ENCODE measurements around the gene ZBTB46.

The ZBTB46 gene

GRCh38 chr20:63698739-63699465 is 132.2 kb downstream of the ZBTB46 start:
- Histone ChIP-seq H3K79me2 (ENCODE audit: insufficient read depth, low read length) (no peaks in the 10 kb centered on the region), H3K4me2 (ENCODE audit: low read depth, low read length, poor library complexity, severe bottlenecking) (no peak overlapping the region), H3K9ac (ENCODE audit: low read length) (no peak overlapping the region), H2AFZ (ENCODE audit: low read depth, low read length, severe bottlenecking) (no peak overlapping the region), H3F3A (ENCODE audit: insufficient read depth) (no peaks in the 10 kb centered on the region), H3K27me3 (ENCODE audit: low read length) (no peaks in the 10 kb centered on the region), H3K9me2 (replicated peaks; ENCODE audit: insufficient read depth, low read length) (no peaks in the 10 kb centered on the region), H3K36me3 (ENCODE audit: low read length) (no peaks in the 10 kb centered on the region), H4K20me1 (ENCODE audit: low read depth, low read length) (no peaks in the 10 kb centered on the region), H3K4me3 (ENCODE audit: insufficient read depth, low read length, poor library complexity, severe bottlenecking) (no peak overlapping the region), H3K9me3 (ENCODE audit: insufficient read depth, low read length) (no peaks in the 10 kb centered on the region), H3K27ac (ENCODE audit: low read depth, low read length) (no peak overlapping the region)
- TF ChIP-seq CTCF (IDR thresholded peaks at IDR 0.05; ENCODE audit: insufficient read depth, low read length, poor library complexity, severe bottlenecking) = no peak

DNA sequence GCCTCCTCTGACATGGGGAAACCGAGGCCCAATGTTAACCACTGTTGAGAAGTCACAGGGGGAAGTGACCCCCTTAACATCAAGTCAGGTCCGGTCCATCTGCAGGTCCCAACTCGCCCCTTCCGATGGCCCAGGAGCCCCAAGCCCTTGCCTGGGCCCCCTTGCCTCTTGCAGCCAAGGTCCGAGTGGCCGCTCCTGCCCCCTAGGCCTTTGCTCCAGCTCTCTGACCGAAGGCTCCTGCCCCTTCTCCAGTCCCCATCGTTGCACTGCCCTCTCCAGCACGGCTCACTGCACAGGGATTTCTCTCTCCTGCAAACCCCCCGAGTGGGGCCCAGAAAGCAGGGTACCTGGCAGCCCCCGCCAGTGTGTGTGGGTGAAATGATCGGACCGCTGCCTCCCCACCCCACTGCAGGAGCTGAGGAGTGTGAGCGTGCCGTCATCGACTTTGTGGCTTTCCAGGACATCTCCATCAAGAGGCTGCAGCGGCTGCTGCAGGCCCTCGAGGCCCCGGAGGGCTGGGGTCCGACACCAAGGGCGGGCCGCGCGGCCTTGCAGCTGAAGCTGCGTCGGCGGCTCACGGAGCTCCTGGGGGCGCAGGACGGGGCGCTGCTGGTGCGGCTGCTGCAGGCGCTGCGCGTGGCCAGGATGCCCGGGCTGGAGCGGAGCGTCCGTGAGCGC is 133.1 kb downstream of the ZBTB46 start:
- TF ChIP-seq CTCF (IDR thresholded peaks at IDR 0.05; ENCODE audit: insufficient read depth, low read length, poor library complexity, severe bottlenecking) (no peak), EZH2phosphoT487 (conservative IDR thresholded peaks at IDR 0.05; ENCODE audit: low read length) (no peak)
- Histone ChIP-seq H3F3A (ENCODE audit: insufficient read depth) (no peaks in the 10 kb centered on the region), H3K36me3 (ENCODE audit: low read length) (no peaks in the 10 kb centered on the region), H3K9me2 (replicated peaks; ENCODE audit: insufficient read depth, low read length) (no peaks in the 10 kb centered on the region), H3K9ac (ENCODE audit: low read length) (no peak overlapping the region), H3K79me2 (ENCODE audit: insufficient read depth, low read length) (no peaks in the 10 kb centered on the region), H3K9me3 (ENCODE audit: insufficient read depth, low read length) (no peaks in the 10 kb centered on the region), H3K4me2 (ENCODE audit: low read depth, low read length, poor library complexity, severe bottlenecking) (no peak overlapping the region), H4K20me1 (ENCODE audit: low read depth, low read length) (no peaks in the 10 kb centered on the region), H2AFZ (ENCODE audit: low read depth, low read length, severe bottlenecking) (no peak overlapping the region), H3K27me3 (ENCODE audit: low read length) (no peaks in the 10 kb centered on the region), H3K27ac (ENCODE audit: low read depth, low read length) (no peak overlapping the region), H3K4me3 (ENCODE audit: insufficient read depth, low read length, poor library complexity, severe bottlenecking) (no peak overlapping the region)

DNA sequence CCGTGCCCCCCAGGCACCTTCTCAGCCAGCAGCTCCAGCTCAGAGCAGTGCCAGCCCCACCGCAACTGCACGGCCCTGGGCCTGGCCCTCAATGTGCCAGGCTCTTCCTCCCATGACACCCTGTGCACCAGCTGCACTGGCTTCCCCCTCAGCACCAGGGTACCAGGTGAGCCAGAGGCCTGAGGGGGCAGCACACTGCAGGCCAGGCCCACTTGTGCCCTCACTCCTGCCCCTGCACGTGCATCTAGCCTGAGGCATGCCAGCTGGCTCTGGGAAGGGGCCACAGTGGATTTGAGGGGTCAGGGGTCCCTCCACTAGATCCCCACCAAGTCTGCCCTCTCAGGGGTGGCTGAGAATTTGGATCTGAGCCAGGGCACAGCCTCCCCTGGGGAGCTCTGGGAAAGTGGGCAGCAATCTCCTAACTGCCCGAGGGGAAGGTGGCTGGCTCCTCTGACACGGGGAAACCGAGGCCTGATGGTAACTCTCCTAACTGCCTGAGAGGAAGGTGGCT is 133.7 kb downstream of the ZBTB46 start:
- H3K9me3 ChIP-seq (ENCODE audit: insufficient read depth, low read length) = no peaks in the 10 kb centered on the region

More for the DNA sequence above, 133.7 kb downstream of the ZBTB46 start:
- no peaks in the 10 kb centered on the region for H3K36me3 ChIP-seq (ENCODE audit: low read length)
- H3K4me3 ChIP-seq (ENCODE audit: insufficient read depth, low read length, poor library complexity, severe bottlenecking) = no peak overlapping the region
- no peak overlapping the region for H3K4me2 ChIP-seq (ENCODE audit: low read depth, low read length, poor library complexity, severe bottlenecking)
- no peaks in the 10 kb centered on the region for H3K9me2 ChIP-seq (replicated peaks; ENCODE audit: insufficient read depth, low read length)
- no peak overlapping the region for H3K9ac ChIP-seq (ENCODE audit: low read length)
- no peaks in the 10 kb centered on the region for H4K20me1 ChIP-seq (ENCODE audit: low read depth, low read length)
- H3K79me2 ChIP-seq (ENCODE audit: insufficient read depth, low read length) = no peaks in the 10 kb centered on the region
- no peak overlapping the region for H2AFZ ChIP-seq (ENCODE audit: low read depth, low read length, severe bottlenecking)
- H3K27me3 ChIP-seq (ENCODE audit: low read length) = no peaks in the 10 kb centered on the region
- H3F3A ChIP-seq (ENCODE audit: insufficient read depth) = no peaks in the 10 kb centered on the region
- TF ChIP-seq CTCF (IDR thresholded peaks at IDR 0.05; ENCODE audit: insufficient read depth, low read length, poor library complexity, severe bottlenecking) = no peak
- TF ChIP-seq EZH2phosphoT487 (conservative IDR thresholded peaks at IDR 0.05; ENCODE audit: low read length) = no peak
- H3K27ac ChIP-seq (ENCODE audit: low read depth, low read length) = no peak overlapping the region

Measured in SU-DHL-6 (cell line).